ENCODE results near the gene STK32B. TPM values are rescaled to one million over a fixed set of nuclear protein-coding genes. Genes with fewer than 3 reads are reported as not detected.
"Not testable (repeated sequence)": the region's sequence is repeated elsewhere in the genome, so short reads cannot be mapped to it uniquely, and the experiment has no call there.

STK32B gene
- total RNA-seq, 1 donor from 2014 or later, result not detected

DNA sequence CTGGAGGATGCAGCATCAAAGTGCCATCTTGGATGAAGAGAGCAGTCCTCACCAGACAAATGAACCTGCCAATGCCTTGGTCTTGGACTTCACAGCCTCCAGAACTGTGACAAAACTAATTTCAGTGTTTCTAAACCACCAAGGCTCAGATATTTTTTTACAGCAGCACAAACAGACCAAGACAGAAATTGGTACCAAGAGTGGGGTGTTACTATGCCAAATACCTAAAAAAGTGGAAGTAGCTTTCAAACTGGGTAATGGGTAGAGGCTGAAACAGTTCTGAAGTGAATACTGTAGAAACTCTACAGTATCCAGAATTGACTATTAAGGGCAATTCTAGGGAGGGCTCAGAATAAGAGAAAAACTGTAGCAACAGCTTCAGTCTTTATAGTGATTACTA lies 170.8 kb downstream of the STK32B start:
- no peak for DNase-seq (ENCODE audit: low spot score)
- Mint-ChIP-seq H3K27ac (no peak overlapping the region), H3K27me3 (ENCODE audit: insufficient read depth) (no peaks in the 10 kb centered on the region), H3K36me3 (ENCODE audit: low read depth) (no peaks in the 10 kb centered on the region), H3K4me3 (no peak overlapping the region), H3K4me1 (ENCODE audit: low read depth) (no peaks in the 10 kb centered on the region), H3K9me3 (peaks cover 26% of the 10 kb centered on the region)
- intact Hi-C loops (cut with micrococcal nuclease), result no loop called here

DNA sequence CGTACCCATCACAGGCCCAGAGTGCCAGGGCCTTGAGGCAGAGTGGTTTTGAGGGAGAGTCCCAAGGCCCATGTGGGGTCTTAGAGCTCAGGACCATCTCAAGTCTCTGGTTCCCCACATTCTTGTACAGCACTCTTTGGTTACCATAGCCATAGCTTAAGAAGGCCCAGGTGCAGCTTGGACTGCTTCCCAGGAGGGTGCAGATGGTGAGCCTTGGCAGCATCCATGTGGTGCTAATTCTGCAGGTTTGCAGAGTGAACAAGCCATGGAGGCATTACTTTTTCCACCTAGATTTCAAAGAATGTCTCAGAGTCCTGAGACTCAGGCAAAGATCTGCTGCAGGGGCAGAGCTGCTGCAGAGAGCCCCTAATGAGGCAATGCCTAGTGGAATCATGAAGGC lies 171.7 kb downstream of the STK32B start:
- Mint-ChIP-seq H3K9me3 (peaks cover 26% of the 10 kb centered on the region), H3K4me3 (no peak overlapping the region), H3K27ac (no peak overlapping the region)

DNA sequence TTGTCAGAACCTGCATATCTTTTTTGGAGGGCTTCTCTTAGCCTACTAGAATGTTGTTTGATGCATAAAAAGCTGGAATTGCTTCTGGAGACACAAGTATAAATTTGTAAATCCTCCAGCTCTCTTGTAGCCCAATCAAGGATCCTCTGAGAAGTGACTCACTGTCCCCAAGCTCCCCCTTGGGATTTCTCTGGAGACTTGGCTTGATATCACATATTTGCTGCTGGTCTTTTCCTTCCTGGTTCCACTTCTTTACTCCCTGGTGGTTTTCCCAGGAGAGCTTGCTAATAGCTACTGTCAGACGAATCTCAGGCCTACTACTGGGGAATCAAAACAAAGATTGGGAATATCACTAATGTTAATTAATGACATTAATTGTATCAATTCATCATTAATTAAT lies 173.1 kb downstream of the STK32B start:
- no peak overlapping the region for H3K27ac Mint-ChIP-seq
- no peaks in the 10 kb centered on the region for H3K36me3 Mint-ChIP-seq (ENCODE audit: low read depth)
- peaks cover 26% of the 10 kb centered on the region for H3K9me3 Mint-ChIP-seq
- intact Hi-C loops (cut with micrococcal nuclease), result no loop called here
- DNase-seq (ENCODE audit: low spot score), result no peak
- no peaks in the 10 kb centered on the region for H3K27me3 Mint-ChIP-seq (ENCODE audit: insufficient read depth)
- no peaks in the 10 kb centered on the region for H3K4me1 Mint-ChIP-seq (ENCODE audit: low read depth)
- no peak overlapping the region for H3K4me3 Mint-ChIP-seq

More for the DNA sequence above, 171.7 kb downstream of the STK32B start:
- Mint-ChIP-seq H3K27me3 (ENCODE audit: insufficient read depth) (no peaks in the 10 kb centered on the region), H3K36me3 (ENCODE audit: low read depth) (no peaks in the 10 kb centered on the region), H3K4me1 (ENCODE audit: low read depth) (no peaks in the 10 kb centered on the region)
- DNase-seq (ENCODE audit: low spot score), result no peak
- intact Hi-C loops (cut with micrococcal nuclease), result no loop called here

DNA sequence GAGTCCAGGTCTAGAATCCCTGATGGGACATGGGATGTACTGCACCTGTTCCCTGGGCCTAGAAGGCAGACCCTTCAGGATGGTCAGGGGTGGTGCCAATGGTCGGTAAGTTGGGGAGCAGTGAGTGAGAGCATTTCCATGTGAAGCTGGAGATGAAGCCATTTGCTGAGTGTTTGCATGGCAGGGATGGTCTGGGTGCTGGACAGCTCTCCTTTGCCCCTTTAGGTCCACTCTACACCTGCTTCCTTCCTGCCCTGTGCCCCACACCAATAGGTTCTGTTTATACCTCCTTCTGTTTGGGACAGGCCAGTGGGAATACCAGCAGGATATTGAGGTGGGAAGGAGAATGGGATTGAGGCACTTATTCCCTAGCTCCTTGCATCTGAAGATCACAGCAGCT lies 181.3 kb downstream of the STK32B start:
- Mint-ChIP-seq H3K27ac (no peak overlapping the region), H3K9me3 (no peaks in the 10 kb centered on the region), H3K36me3 (ENCODE audit: low read depth) (no peaks in the 10 kb centered on the region), H3K4me3 (no peak overlapping the region), H3K4me1 (ENCODE audit: low read depth) (no peaks in the 10 kb centered on the region), H3K27me3 (ENCODE audit: insufficient read depth) (no peaks in the 10 kb centered on the region)
- DNase-seq (ENCODE audit: low spot score), result no peak
- intact Hi-C loops (cut with micrococcal nuclease), result no loop called here

DNA sequence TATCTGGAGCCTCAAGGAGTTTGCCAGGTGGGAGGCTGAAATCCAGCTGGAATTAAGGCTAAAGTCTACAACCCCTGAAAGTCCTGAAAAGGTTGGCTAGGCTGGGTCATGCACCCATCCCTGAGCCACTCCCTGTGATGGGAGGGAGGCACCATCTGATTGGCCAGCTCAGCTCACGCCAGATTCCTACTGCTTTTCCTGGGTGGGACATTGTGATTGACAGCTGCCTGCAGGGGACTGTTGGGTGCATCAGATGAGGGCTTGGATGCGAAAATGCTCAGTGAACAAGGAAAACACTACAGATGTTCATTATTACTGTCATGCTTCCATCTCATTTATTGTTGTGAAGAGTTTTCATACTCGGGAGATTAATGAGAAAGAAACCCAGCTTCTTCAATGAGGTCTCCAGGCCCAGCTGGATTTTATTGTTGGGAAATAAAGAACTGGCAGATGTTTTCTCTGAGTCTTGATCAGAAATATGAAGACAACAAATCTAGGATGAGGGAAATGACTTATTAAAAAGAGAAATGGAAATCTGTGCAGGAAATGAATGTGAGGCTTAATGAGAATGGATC lies 185.9 kb downstream of the STK32B start:
- Mint-ChIP-seq H3K4me3 (no peak overlapping the region), H3K9me3 (no peaks in the 10 kb centered on the region), H3K36me3 (ENCODE audit: low read depth) (no peaks in the 10 kb centered on the region), H3K27ac (no peak overlapping the region), H3K27me3 (ENCODE audit: insufficient read depth) (no peaks in the 10 kb centered on the region), H3K4me1 (ENCODE audit: low read depth) (no peaks in the 10 kb centered on the region)
- no peak for DNase-seq (ENCODE audit: low spot score)
- intact Hi-C loops (cut with micrococcal nuclease), result no loop called here

DNA sequence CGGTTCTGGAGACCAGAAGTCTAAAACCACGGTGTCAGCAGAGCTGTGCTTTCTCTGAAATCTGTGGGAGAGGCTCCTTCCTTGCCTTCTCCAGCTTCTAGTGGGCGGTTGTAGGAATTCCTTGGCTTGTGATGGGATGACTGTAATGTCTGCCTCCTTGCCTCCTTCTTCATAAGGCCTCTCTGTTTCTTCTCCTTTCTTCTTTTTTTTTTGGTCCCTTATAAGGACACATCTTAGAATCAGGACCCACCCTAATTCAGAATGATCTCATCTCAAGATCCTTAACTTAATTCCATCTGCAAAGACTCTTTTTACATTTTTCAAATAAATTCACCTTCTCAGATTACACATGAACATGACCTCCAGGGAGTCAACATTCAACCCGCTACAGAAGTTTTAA lies 186.9 kb downstream of the STK32B start:
- H3K27ac Mint-ChIP-seq, result no peak overlapping the region
- H3K4me1 Mint-ChIP-seq (ENCODE audit: low read depth), result no peaks in the 10 kb centered on the region
- H3K4me3 Mint-ChIP-seq, result no peak overlapping the region
- H3K36me3 Mint-ChIP-seq (ENCODE audit: low read depth), result no peaks in the 10 kb centered on the region
- DNase-seq (ENCODE audit: low spot score), result no peak
- H3K27me3 Mint-ChIP-seq (ENCODE audit: insufficient read depth), result no peaks in the 10 kb centered on the region
- intact Hi-C loops (cut with micrococcal nuclease), result no loop called here
- H3K9me3 Mint-ChIP-seq, result no peaks in the 10 kb centered on the region

DNA sequence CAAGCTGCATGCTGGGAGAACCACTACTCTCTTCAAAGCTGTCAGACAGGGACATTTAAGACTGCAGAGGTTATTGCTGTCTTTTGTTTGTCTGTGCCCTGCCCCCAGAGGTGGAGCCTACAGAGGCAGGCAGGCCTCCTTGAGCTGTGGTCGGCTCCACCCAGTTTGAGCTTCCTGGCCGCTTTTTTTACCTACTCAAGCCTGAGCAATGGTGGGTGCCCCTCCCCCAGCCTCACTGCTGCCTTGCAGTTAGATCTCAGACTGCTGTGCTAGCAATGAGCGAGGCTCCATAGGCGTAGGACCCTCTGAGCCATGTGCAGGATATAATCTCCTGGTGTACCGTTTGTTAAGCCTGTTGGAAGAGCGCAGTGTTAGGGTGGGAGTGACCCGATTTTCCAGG lies 195.8 kb downstream of the STK32B start:
- intact Hi-C loops (cut with micrococcal nuclease); H3K36me3 Mint-ChIP-seq (ENCODE audit: low read depth); H3K4me3 Mint-ChIP-seq; H3K27ac Mint-ChIP-seq; H3K27me3 Mint-ChIP-seq (ENCODE audit: insufficient read depth); H3K9me3 Mint-ChIP-seq; DNase-seq (ENCODE audit: low spot score); H3K4me1 Mint-ChIP-seq (ENCODE audit: low read depth): not testable (repeated sequence)

DNA sequence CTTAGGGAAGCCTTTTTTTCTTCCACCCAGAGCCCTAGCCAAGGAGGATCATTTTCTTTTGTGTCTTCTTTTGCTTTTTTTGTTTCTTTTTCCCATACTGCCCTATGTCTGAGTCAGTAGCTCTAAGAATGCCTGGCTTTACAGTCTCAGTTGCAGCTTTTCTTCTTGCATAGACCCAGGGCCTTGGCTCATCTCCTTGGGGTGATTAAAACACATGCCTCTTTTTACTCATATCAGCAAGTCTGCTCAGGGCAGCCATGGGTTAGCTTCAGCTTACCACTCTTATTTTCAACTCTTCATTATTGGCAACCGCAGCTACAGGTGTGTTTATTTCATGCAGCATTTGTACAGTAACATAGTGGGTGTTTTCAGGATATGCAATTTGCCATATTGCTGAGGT lies 196.5 kb downstream of the STK32B start:
- Mint-ChIP-seq H3K27me3 (ENCODE audit: insufficient read depth) (no peaks in the 10 kb centered on the region), H3K36me3 (ENCODE audit: low read depth) (no peaks in the 10 kb centered on the region), H3K9me3 (no peaks in the 10 kb centered on the region), H3K4me1 (ENCODE audit: low read depth) (no peaks in the 10 kb centered on the region), H3K4me3 (no peak overlapping the region), H3K27ac (no peak overlapping the region)
- DNase-seq (ENCODE audit: low spot score), result no peak
- intact Hi-C loops (cut with micrococcal nuclease), result no loop called here

DNA sequence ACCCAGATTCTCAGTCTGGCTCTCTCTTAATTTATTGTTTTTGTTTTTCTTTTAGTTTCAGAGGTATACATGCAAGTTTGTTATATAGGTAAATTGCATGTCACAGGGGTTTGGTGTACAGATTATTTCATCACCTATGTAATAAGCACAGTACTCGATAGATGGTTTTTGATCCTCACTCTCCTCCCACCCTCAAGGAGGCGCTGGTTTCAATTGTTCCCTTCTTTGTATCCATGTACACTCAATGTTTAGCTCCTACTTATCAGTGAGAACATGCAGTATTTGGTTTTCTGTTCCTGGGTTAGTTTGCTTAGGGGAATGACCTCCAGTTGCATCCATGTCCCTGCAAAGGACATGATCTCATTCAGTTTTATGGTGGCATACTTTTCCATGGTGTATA lies 198.4 kb downstream of the STK32B start:
- no peak for DNase-seq (ENCODE audit: low spot score)
- Mint-ChIP-seq H3K27ac (no peak overlapping the region), H3K9me3 (no peaks in the 10 kb centered on the region), H3K36me3 (ENCODE audit: low read depth) (no peaks in the 10 kb centered on the region), H3K4me3 (no peak overlapping the region), H3K27me3 (ENCODE audit: insufficient read depth) (no peaks in the 10 kb centered on the region), H3K4me1 (ENCODE audit: low read depth) (no peaks in the 10 kb centered on the region)
- intact Hi-C loops (cut with micrococcal nuclease), result no loop called here

DNA sequence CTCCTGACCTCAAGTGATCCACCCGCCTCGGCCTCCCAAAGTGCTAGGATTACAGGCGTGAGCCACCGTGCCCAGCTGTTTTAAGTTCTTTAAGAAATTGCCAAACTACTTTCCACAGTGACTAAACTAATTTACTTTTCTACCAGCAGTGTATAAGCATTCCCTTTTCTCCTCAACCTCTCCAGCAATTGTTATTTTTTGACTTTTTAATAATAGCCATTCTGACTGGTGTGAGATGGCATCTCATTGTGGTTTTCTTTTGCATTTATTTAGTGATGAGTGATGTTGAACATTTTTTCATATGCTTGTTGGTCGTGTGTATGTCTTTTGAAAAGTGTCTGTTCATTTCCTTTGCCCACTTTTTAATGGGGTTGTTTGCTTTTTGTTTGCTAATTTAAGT lies 199.3 kb downstream of the STK32B start:
- DNase-seq (ENCODE audit: low spot score); H3K27me3 Mint-ChIP-seq (ENCODE audit: insufficient read depth); H3K36me3 Mint-ChIP-seq (ENCODE audit: low read depth); intact Hi-C loops (cut with micrococcal nuclease); H3K9me3 Mint-ChIP-seq; H3K27ac Mint-ChIP-seq; H3K4me1 Mint-ChIP-seq (ENCODE audit: low read depth); H3K4me3 Mint-ChIP-seq: not testable (repeated sequence)

DNA sequence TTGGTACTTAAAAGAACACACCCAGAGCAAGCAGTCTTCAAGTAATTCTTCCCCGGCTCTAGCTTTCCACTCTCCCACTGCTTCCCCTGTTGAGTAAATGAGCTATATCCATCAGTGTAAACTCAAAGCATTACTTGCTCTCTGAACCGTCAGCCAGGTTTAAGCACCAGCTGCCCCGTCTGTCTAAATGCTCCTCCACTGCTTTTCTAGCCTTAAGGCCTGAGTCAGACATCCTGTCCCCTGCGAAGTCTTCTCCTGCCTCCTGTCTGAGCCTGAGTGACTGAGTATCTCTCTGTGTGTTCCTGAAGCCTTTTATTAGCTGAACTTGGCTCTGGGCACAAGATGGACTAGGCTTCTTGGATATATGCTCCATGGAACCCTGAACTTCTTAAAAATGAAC lies 205.1 kb downstream of the STK32B start:
- Mint-ChIP-seq H3K4me3 (no peak overlapping the region), H3K36me3 (ENCODE audit: low read depth) (no peaks in the 10 kb centered on the region), H3K4me1 (ENCODE audit: low read depth) (no peaks in the 10 kb centered on the region), H3K9me3 (peaks cover 12% of the 10 kb centered on the region), H3K27me3 (ENCODE audit: insufficient read depth) (no peaks in the 10 kb centered on the region), H3K27ac (no peak overlapping the region)
- DNase-seq (ENCODE audit: low spot score), result no peak
- intact Hi-C loops (cut with micrococcal nuclease), result no loop called here

DNA sequence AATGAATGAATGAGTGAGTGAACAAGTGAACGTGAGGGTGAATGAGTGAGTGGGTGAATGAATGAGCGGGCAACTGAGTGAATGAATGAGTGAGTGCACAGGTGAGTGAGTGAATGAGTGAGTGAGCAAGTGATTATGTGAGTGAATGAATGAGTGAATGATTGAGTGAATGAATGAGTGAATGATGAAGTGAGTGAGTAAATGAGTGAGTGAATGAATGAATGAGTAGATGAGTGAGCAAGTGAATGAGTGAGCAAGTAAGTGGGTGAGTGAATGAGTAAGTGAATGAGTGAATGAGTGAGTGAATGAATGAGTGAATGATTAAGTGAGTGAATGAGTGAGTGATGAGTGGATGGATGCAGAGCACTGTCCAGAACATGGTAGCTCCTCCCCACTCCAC lies 205.8 kb downstream of the STK32B start:
- no peaks in the 10 kb centered on the region for H3K27me3 Mint-ChIP-seq (ENCODE audit: insufficient read depth)

DNA sequence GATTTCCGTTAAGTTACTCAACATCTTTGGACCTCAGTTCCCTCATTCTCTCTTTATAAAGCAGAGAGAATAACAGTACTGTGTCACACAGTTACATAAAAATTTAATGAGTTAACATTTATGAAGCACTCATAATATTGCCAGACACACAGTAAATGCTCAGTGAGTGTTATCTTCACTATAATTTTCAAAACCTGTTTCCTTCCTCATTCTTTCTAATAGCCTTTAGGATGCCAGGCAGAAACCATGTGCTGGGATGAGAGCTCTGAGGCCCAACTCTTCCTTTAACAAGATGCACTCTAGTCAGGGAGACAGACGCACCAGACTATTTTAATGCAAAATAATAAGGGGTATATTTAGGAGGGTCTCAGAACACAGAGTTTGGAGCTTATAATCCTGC lies 208.2 kb downstream of the STK32B start:
- Mint-ChIP-seq H3K27ac (no peak overlapping the region), H3K4me3 (no peak overlapping the region), H3K9me3 (peaks cover 12% of the 10 kb centered on the region), H3K36me3 (ENCODE audit: low read depth) (no peaks in the 10 kb centered on the region), H3K27me3 (ENCODE audit: insufficient read depth) (no peaks in the 10 kb centered on the region), H3K4me1 (ENCODE audit: low read depth) (no peaks in the 10 kb centered on the region)
- intact Hi-C loops (cut with micrococcal nuclease), result no loop called here
- DNase-seq (ENCODE audit: low spot score), result no peak

More for the DNA sequence above, 205.8 kb downstream of the STK32B start:
- DNase-seq (ENCODE audit: low spot score), result no peak
- Mint-ChIP-seq H3K9me3 (peaks cover 12% of the 10 kb centered on the region), H3K4me1 (ENCODE audit: low read depth) (no peaks in the 10 kb centered on the region), H3K36me3 (ENCODE audit: low read depth) (no peaks in the 10 kb centered on the region), H3K4me3 (no peak overlapping the region), H3K27ac (no peak overlapping the region)
- intact Hi-C loops (cut with micrococcal nuclease), result no loop called here

DNA sequence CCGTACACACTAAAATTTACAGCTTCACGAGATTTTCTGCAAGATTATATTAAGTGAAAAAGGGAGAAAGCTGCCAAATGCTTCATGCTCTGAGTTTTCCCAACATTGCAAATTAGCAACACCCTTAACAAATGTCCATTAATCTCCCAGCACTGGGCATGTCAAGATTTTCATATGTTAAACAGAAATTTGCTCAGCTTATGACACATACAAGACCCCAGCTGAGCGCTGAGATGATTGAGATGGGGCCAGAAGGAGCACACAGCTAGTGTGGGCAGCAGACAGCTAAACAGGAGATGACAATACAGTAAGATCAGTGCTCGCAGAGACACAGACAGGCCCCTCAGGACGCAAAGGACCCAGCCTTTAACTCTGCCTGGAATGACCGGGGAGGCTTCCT lies 208.8 kb downstream of the STK32B start:
- Mint-ChIP-seq H3K4me3 (no peak overlapping the region), H3K9me3 (peaks cover 12% of the 10 kb centered on the region), H3K27me3 (ENCODE audit: insufficient read depth) (no peaks in the 10 kb centered on the region), H3K4me1 (ENCODE audit: low read depth) (no peaks in the 10 kb centered on the region), H3K36me3 (ENCODE audit: low read depth) (no peaks in the 10 kb centered on the region), H3K27ac (no peak overlapping the region)
- intact Hi-C loops (cut with micrococcal nuclease), result no loop called here
- no peak for DNase-seq (ENCODE audit: low spot score)
